SK-N-SH (cell line): Measurements from ENCODE around the gene MLXIP. TPM values are rescaled to one million over a fixed set of nuclear protein-coding genes. Genes with fewer than 3 reads are reported as not detected.

ENCODE experiments used
- CTCF ChIA-PET: fragments of 300-600, 350-600 bp; formaldehyde crosslinking; extraction: SDS; loops from one replicate; lab custom pipeline; 2021; lab: Yijun Ruan, JAX
- POLR2A ChIA-PET: fragments of 350-600 bp; sonication (Branson Sonifier 250); formaldehyde crosslinking; extraction: SDS; loops from one replicate; lab custom pipeline; 2020; ENCODE audit warnings: antibody characterized with exemption, inconsistent platforms; lab: Yijun Ruan, JAX
- DNase-seq: peaks from one replicate; pipeline ENCODE4 v3.0.0; 2012
- H2AFZ ChIP-seq: fragments of 200-600 bp; sonication (generic); 2 replicates; pipeline ENCODE4 v1.8.1; 2016; ENCODE audit warnings: antibody characterized with exemption, mild to moderate bottlenecking, low read depth
- H3F3A ChIP-seq: fragments of 200-600 bp; sonication (generic); replicated peaks from 2 replicates; pipeline ENCODE3; 2016; ENCODE audit warnings: antibody characterized with exemption, mild to moderate bottlenecking; ENCODE audit not compliant: insufficient read depth
- H3K27ac ChIP-seq, 2 experiments: fragments of 200-500 bp in 1 of 2; fragments of 200-600 bp in 1 of 2; sonication (Bioruptor generic) in 1 of 2; sonication (generic), shearing (Covaris generic) in 1 of 2; 2 replicates each; pipeline versions ENCODE4 v1.5.1 to v1.6.1; 2014 to 2016; ENCODE audit warnings: low read depth in 2 of 2, inconsistent platforms in 1 of 2, low read length in 1 of 2, mild to moderate bottlenecking in 1 of 2, mixed read lengths in 1 of 2
- H3K27me3 ChIP-seq: fragments of 200-600 bp; sonication (generic), shearing (Covaris generic); 2 replicates; pipeline ENCODE4 v1.6.1; 2016; ENCODE audit warnings: mixed run types; ENCODE audit not compliant: insufficient read depth
- H3K36me3 ChIP-seq, 2 experiments: fragments of 200-500 bp in 1 of 2; fragments of 200-600 bp in 1 of 2; sonication (Bioruptor generic) in 1 of 2; sonication (generic) in 1 of 2; replicated peaks in 1 of 2; 2 replicates each; pipeline versions ENCODE3 to v1.5.1; 2014 to 2016; ENCODE audit warnings: low read length in 1 of 2, mild to moderate bottlenecking in 1 of 2; ENCODE audit not compliant: insufficient read depth in 2 of 2, control insufficient read depth in 1 of 2
- H3K4me1 ChIP-seq, 2 experiments: fragments of 200-500 bp in 1 of 2; fragments of 200-600 bp in 1 of 2; sonication (Bioruptor generic) in 1 of 2; sonication (generic), shearing (Covaris generic) in 1 of 2; 2 replicates each; pipeline versions ENCODE4 v1.5.1 to v1.6.1; 2014 to 2016; ENCODE audit warnings: low read depth in 1 of 2, low read length in 1 of 2, mixed run types in 1 of 2; ENCODE audit not compliant: insufficient read depth in 2 of 2, control insufficient read depth in 1 of 2
- H3K4me2 ChIP-seq: fragments of 200-600 bp; sonication (generic), shearing (Covaris generic); 2 replicates; pipeline ENCODE4 v1.6.1; 2017; ENCODE audit warnings: mixed run types
- H3K4me3 ChIP-seq, 2 experiments: fragments of 200-500 bp in 1 of 2; fragments of 200-600 bp in 1 of 2; sonication (Bioruptor generic) in 1 of 2; sonication (generic), shearing (Covaris generic) in 1 of 2; 2 replicates each; pipeline versions ENCODE4 v1.5.1 to v1.8.1; 2014 to 2016; ENCODE audit warnings: low read depth in 2 of 2, inconsistent platforms in 1 of 2, low read length in 1 of 2, mild to moderate bottlenecking in 1 of 2, mixed read lengths in 1 of 2, moderate library complexity in 1 of 2
- H3K79me2 ChIP-seq: fragments of 200-600 bp; sonication (generic); 2 replicates; pipeline ENCODE4 v1.8.1; 2017; ENCODE audit warnings: mild to moderate bottlenecking; ENCODE audit not compliant: insufficient read depth
- H3K9ac ChIP-seq: fragments of 200-600 bp; sonication (generic); 2 replicates; pipeline ENCODE4 v1.6.1; 2017; ENCODE audit warnings: mixed run types
- H3K9me2 ChIP-seq: fragments of 200-600 bp; sonication (generic); 2 replicates; pipeline ENCODE4 v1.6.1; 2017; ENCODE audit warnings: mixed run types
- H3K9me3 ChIP-seq: fragments of 200-600 bp; sonication (generic); 2 replicates; pipeline ENCODE4 v1.6.1; 2017; ENCODE audit warnings: mixed run types, mild to moderate bottlenecking, moderate library complexity
- H4K20me1 ChIP-seq: fragments of 200-600 bp; sonication (generic); 2 replicates; pipeline ENCODE4 v1.6.1; 2017; ENCODE audit warnings: mild to moderate bottlenecking, mixed run types; ENCODE audit not compliant: insufficient read depth
- GABPA ChIP-seq: IDR thresholded peaks from 2 replicates; pipeline ENCODE4 v1.4.0; 2012; ENCODE audit warnings: low read depth, mild to moderate bottlenecking
- GATA2 ChIP-seq: sonication (generic); formaldehyde crosslinking; IDR thresholded peaks from 2 replicates; pipeline ENCODE4 v1.5.0; 2020; ENCODE audit warnings: mild to moderate bottlenecking, missing genetic modification reagents
- MEF2A ChIP-seq: IDR thresholded peaks from 2 replicates; pipeline ENCODE4 v1.4.0; 2012; ENCODE audit warnings: low read depth, borderline replicate concordance
- POLR2AphosphoS5 ChIP-seq: IDR thresholded peaks from 2 replicates; pipeline ENCODE4 v1.6.1; 2012; ENCODE audit warnings: low read depth, low read length
- RFX5 ChIP-seq: IDR thresholded peaks from 2 replicates; pipeline ENCODE4 v1.6.1; 2012; ENCODE audit warnings: mild to moderate bottlenecking, improper control_type of control experiment, low read length
- TAF1 ChIP-seq: IDR thresholded peaks from 2 replicates; pipeline ENCODE4 v1.6.1; 2012; ENCODE audit warnings: low read depth, mild to moderate bottlenecking, low read length, moderate library complexity, borderline replicate concordance
- WGBS: methylation state at CpG from one replicate; pipeline ENCODE4 v1.1.6; 2017; ENCODE audit warnings: low lambda C conversion rate; 5-methylcytosine and 5-hydroxymethylcytosine counted together
- polyA plus RNA-seq, 3 experiments: library from polyadenylated mRNA; depleted of rRNA; stranded (reverse); fragments of >200 nt; gene quantifications; 2 replicates each; pipeline ENCODE4 v1.2.3, GENCODE V29; 2012
- TF ChIP-seq, protein P1 (sequence below): fragments of 200-600 bp; sonication (generic); IDR thresholded peaks from 2 replicates; pipeline ENCODE4 v1.6.1; 2017; ENCODE audit warnings: antibody characterized with exemption, mild to moderate bottlenecking, moderate library complexity

Gene MLXIP
- polyA plus RNA-seq, 1 of the 3 experiments (the other 2 are of a cell fraction), result 11.0 TPM

GRCh38 chr12:122147514-122148290 lies 69.1 kb downstream of the MLXIP start:
- Histone ChIP-seq H3K4me2 (no peak overlapping the region), H3K4me1 (peaks cover 0 to 2% of the 10 kb centered on the region in 2 experiments; a peak in 1 of 4 replicates), H2AFZ (no peak overlapping the region), H3F3A (no peaks in the 10 kb centered on the region), H3K27ac (no peak overlapping the region), H3K27me3 (no peaks in the 10 kb centered on the region), H3K9me3 (no peaks in the 10 kb centered on the region), H3K36me3 (peaks cover 0 to 8% of the 10 kb centered on the region in 2 experiments), H3K4me3 (no peak overlapping the region), H3K9ac (no peak overlapping the region), H3K9me2 (no peaks in the 10 kb centered on the region), H4K20me1 (no peaks in the 10 kb centered on the region), H3K79me2 (no peaks in the 10 kb centered on the region)
- CTCF ChIA-PET, result interaction anchor here (1.5 to 8.0 kb wide), 5 partner anchors 9 to 94 kb away, joined by 5 to 51 read pairs (median 8); no protein-coding TSS in a partner anchor
- DNase-seq, result no peak
- POLR2A ChIA-PET, result no interaction called here
- TF ChIP-seq TAF1 (no peak), POLR2AphosphoS5 (0 out of 2 replicates have a peak, but pooled peaks have one; percentile 4)
- TF ChIP-seq, protein P1, sequence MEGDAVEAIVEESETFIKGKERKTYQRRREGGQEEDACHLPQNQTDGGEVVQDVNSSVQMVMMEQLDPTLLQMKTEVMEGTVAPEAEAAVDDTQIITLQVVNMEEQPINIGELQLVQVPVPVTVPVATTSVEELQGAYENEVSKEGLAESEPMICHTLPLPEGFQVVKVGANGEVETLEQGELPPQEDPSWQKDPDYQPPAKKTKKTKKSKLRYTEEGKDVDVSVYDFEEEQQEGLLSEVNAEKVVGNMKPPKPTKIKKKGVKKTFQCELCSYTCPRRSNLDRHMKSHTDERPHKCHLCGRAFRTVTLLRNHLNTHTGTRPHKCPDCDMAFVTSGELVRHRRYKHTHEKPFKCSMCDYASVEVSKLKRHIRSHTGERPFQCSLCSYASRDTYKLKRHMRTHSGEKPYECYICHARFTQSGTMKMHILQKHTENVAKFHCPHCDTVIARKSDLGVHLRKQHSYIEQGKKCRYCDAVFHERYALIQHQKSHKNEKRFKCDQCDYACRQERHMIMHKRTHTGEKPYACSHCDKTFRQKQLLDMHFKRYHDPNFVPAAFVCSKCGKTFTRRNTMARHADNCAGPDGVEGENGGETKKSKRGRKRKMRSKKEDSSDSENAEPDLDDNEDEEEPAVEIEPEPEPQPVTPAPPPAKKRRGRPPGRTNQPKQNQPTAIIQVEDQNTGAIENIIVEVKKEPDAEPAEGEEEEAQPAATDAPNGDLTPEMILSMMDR, result no peak
- WGBS, result 88% methylated on average over 18 of the region's 21 CpGs

DNA sequence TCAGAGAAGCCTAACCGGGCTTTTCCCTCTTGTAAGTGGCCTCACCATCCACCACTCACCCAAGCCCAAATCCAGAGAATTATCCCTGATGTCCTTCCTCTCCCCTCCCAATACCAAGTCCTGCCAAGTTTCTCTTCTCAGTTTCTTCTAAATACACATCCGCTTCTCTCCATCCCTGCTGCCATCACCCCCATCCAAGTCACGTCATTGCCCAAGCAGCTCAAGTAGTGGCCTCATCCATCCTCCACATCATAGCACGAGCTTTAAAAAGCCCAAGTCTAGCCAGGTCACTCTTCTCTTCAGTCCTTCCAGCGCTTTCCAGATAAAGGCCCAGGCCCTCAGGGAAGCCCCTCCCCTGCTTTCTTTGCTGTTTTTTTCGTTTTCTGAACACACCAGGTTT lies 70.1 kb downstream of the MLXIP start:
- DNase-seq, result no peak
- CTCF ChIA-PET, result interaction anchor here (0.7 to 8.0 kb wide), 6 partner anchors 10 to 95 kb away, joined by 3 to 51 read pairs (median 5); no protein-coding TSS in a partner anchor
- WGBS, result 82% methylated on average over 6 of the region's 6 CpGs

GRCh38 chr12:122150127-122150681 lies 71.6 kb downstream of the MLXIP start:
- no peaks in the 10 kb centered on the region for H3F3A ChIP-seq
- 67% methylated on average over 8 of the region's 8 CpGs for WGBS
- H3K36me3 ChIP-seq, result no peaks in the 10 kb centered on the region
- DNase-seq, result peak; percentile 35
- no peaks in the 10 kb centered on the region for H3K27me3 ChIP-seq
- peaks cover 0 to 2% of the 10 kb centered on the region in 2 experiments; a peak in 1 of 4 replicates for H3K4me1 ChIP-seq
- no peaks in the 10 kb centered on the region for H3K9me3 ChIP-seq
- no peak overlapping the region for H3K9ac ChIP-seq
- H3K79me2 ChIP-seq, result no peaks in the 10 kb centered on the region
- no peak overlapping the region for H3K27ac ChIP-seq
- POLR2A ChIA-PET, result no interaction called here
- H3K4me2 ChIP-seq, result no peak overlapping the region
- TF ChIP-seq RFX5, result no peak
- TF ChIP-seq GATA2, result peak; percentile 50
- TF ChIP-seq MEF2A, result no peak
- TF ChIP-seq GABPA, result no peak
- no peaks in the 10 kb centered on the region for H4K20me1 ChIP-seq
- no peak overlapping the region for H2AFZ ChIP-seq
- CTCF ChIA-PET, result interaction anchor here (0.7 to 8.0 kb wide), 7 partner anchors 11 to 205 kb away, joined by 3 to 51 read pairs (median 3); partner anchors contain the start of gene DIABLO
- H3K9me2 ChIP-seq, result no peaks in the 10 kb centered on the region
- H3K4me3 ChIP-seq, result no peak overlapping the region

More for the DNA sequence above, 70.1 kb downstream of the MLXIP start:
- Histone ChIP-seq H4K20me1 (no peaks in the 10 kb centered on the region), H3K4me3 (no peak overlapping the region), H3K79me2 (no peaks in the 10 kb centered on the region), H3K9me2 (no peaks in the 10 kb centered on the region), H3K27ac (no peak overlapping the region), H3K9ac (no peak overlapping the region), H3K36me3 (no peaks in the 10 kb centered on the region), H3K9me3 (no peaks in the 10 kb centered on the region), H2AFZ (no peak overlapping the region), H3K27me3 (no peaks in the 10 kb centered on the region)
- POLR2A ChIA-PET, result interaction anchor here (1.4 kb wide), 1 partner anchor 10 kb away, joined by 3 read pairs; no protein-coding TSS in a partner anchor
- TF ChIP-seq GABPA, result no peak
- TF ChIP-seq, all 33 proteins: peak for 0
- Histone ChIP-seq H3K4me2 (no peak overlapping the region), H3K4me1 (peaks cover 0 to 2% of the 10 kb centered on the region in 2 experiments; a peak in 1 of 4 replicates), H3F3A (no peaks in the 10 kb centered on the region)
